ENCODE measurements around the gene SLC36A2.

Gene SLC36A2

GRCh38 chr5:151351671-151352070 lies 4.3 kb upstream of the SLC36A2 start:
- no peak for DNase-seq (ENCODE audit: low read depth)
- no peak overlapping the region for H3K4me3 ChIP-seq (ENCODE audit: low read depth, low read length)
- TF ChIP-seq CTCF (IDR thresholded peaks at IDR 0.05; ENCODE audit: control insufficient read depth, extremely low read depth, insufficient read depth) = no peak

- no peak for DNase-seq (ENCODE audit: low read depth)
- no peak overlapping the region for H3K4me3 ChIP-seq (ENCODE audit: low read depth, low read length)
- TF ChIP-seq CTCF (IDR thresholded peaks at IDR 0.05; ENCODE audit: control insufficient read depth, extremely low read depth, insufficient read depth) = no peak
These were observed 1.4 kb upstream of the SLC36A2 start for GRCh38 chr5:151348789-151349188.

GRCh38 chr5:151345808-151346478 lies 1.4 kb downstream of the SLC36A2 start:
- DNase-seq (ENCODE audit: low read depth) = no peak
- no peak for TF ChIP-seq CTCF (IDR thresholded peaks at IDR 0.05; ENCODE audit: control insufficient read depth, extremely low read depth, insufficient read depth)
- H3K4me3 ChIP-seq (ENCODE audit: low read depth, low read length) = no peak overlapping the region

- H3K4me3 ChIP-seq (ENCODE audit: low read depth, low read length) = no peak overlapping the region
- TF ChIP-seq CTCF (IDR thresholded peaks at IDR 0.05; ENCODE audit: control insufficient read depth, extremely low read depth, insufficient read depth) = no peak
- no peak for DNase-seq (ENCODE audit: low read depth)
These were observed 2.1 kb downstream of the SLC36A2 start for GRCh38 chr5:151345187-151345807.

GRCh38 chr5:151344088-151344487 lies 3.3 kb downstream of the SLC36A2 start:
- no peak overlapping the region for H3K4me3 ChIP-seq (ENCODE audit: low read depth, low read length)
- no peak for DNase-seq (ENCODE audit: low read depth)
- TF ChIP-seq CTCF (IDR thresholded peaks at IDR 0.05; ENCODE audit: control insufficient read depth, extremely low read depth, insufficient read depth) = no peak

GRCh38 chr5:151340004-151340403 lies 7.4 kb downstream of the SLC36A2 start:
- DNase-seq (ENCODE audit: low read depth) = no peak
- no peak overlapping the region for H3K4me3 ChIP-seq (ENCODE audit: low read depth, low read length)
- TF ChIP-seq CTCF (IDR thresholded peaks at IDR 0.05; ENCODE audit: control insufficient read depth, extremely low read depth, insufficient read depth) = no peak

- no peak overlapping the region for H3K4me3 ChIP-seq (ENCODE audit: low read depth, low read length)
- TF ChIP-seq CTCF (IDR thresholded peaks at IDR 0.05; ENCODE audit: control insufficient read depth, extremely low read depth, insufficient read depth) = no peak
- no peak for DNase-seq (ENCODE audit: low read depth)
These were observed 8.6 kb downstream of the SLC36A2 start for GRCh38 chr5:151338734-151339133.
